ENCODE data around the gene XYLT1.
"Not testable (repeated sequence)": the region's sequence is repeated elsewhere in the genome, so short reads cannot be mapped to it uniquely, and the experiment has no call there.

XYLT1 gene

GRCh38 chr16:17340804-17341203 lies 130.0 kb downstream of the XYLT1 start:
- DNase-seq (ENCODE audit: insufficient read length, low spot score) (no peak), FAIRE-seq (no peak)

GRCh38 chr16:17339764-17340541 lies 130.8 kb downstream of the XYLT1 start:
- DNase-seq (ENCODE audit: insufficient read length, low spot score): no peak
- FAIRE-seq: no peak

GRCh38 chr16:17338244-17338643 lies 132.5 kb downstream of the XYLT1 start:
- no peak for DNase-seq (ENCODE audit: insufficient read length, low spot score)
- no peak for FAIRE-seq

GRCh38 chr16:17336530-17336900 lies 134.2 kb downstream of the XYLT1 start:
- FAIRE-seq (no peak), DNase-seq (ENCODE audit: insufficient read length, low spot score) (no peak)

- no peak for FAIRE-seq
- no peak for DNase-seq (ENCODE audit: insufficient read length, low spot score)
These were observed 134.8 kb downstream of the XYLT1 start for GRCh38 chr16:17335826-17336529.

GRCh38 chr16:17335406-17335805 lies 135.4 kb downstream of the XYLT1 start:
- DNase-seq (ENCODE audit: insufficient read length, low spot score); FAIRE-seq: not testable (repeated sequence)

GRCh38 chr16:17334096-17334495 lies 136.7 kb downstream of the XYLT1 start:
- DNase-seq (ENCODE audit: insufficient read length, low spot score): no peak
- no peak for FAIRE-seq

GRCh38 chr16:17333229-17333628 lies 137.5 kb downstream of the XYLT1 start:
- no peak for FAIRE-seq
- no peak for DNase-seq (ENCODE audit: insufficient read length, low spot score)

GRCh38 chr16:17331991-17332390 lies 138.8 kb downstream of the XYLT1 start:
- DNase-seq (ENCODE audit: insufficient read length, low spot score) (no peak), FAIRE-seq (no peak)

- DNase-seq (ENCODE audit: insufficient read length, low spot score): no peak
- FAIRE-seq: no peak
These were observed 139.6 kb downstream of the XYLT1 start for GRCh38 chr16:17331071-17331607.

- no peak for FAIRE-seq
These were observed 140.7 kb downstream of the XYLT1 start for GRCh38 chr16:17330044-17330443.

GRCh38 chr16:17329391-17329790 lies 141.4 kb downstream of the XYLT1 start:
- DNase-seq (ENCODE audit: insufficient read length, low spot score) (no peak), FAIRE-seq (no peak)

More at GRCh38 chr16:17330044-17330443, 140.7 kb downstream of the XYLT1 start:
- DNase-seq (ENCODE audit: insufficient read length, low spot score): no peak

- FAIRE-seq (no peak), DNase-seq (ENCODE audit: insufficient read length, low spot score) (no peak)
These were observed 141.8 kb downstream of the XYLT1 start for GRCh38 chr16:17328932-17329331.

GRCh38 chr16:17327664-17328335 lies 143.0 kb downstream of the XYLT1 start:
- DNase-seq (ENCODE audit: insufficient read length, low spot score) (no peak), FAIRE-seq (no peak)

GRCh38 chr16:17325476-17326143 lies 145.2 kb downstream of the XYLT1 start:
- no peak for DNase-seq (ENCODE audit: insufficient read length, low spot score)
- no peak for FAIRE-seq

- no peak for DNase-seq (ENCODE audit: insufficient read length, low spot score)
- no peak for FAIRE-seq
These were observed 146.3 kb downstream of the XYLT1 start for GRCh38 chr16:17324451-17324850.

GRCh38 chr16:17323171-17323570 lies 147.6 kb downstream of the XYLT1 start:
- no peak for FAIRE-seq
- no peak for DNase-seq (ENCODE audit: insufficient read length, low spot score)

GRCh38 chr16:17321824-17322223 lies 148.9 kb downstream of the XYLT1 start:
- DNase-seq (ENCODE audit: insufficient read length, low spot score) (no peak), FAIRE-seq (no peak)

- FAIRE-seq: no peak
These were observed 150.8 kb downstream of the XYLT1 start for GRCh38 chr16:17320009-17320408.

GRCh38 chr16:17318238-17318637 lies 152.5 kb downstream of the XYLT1 start:
- no peak for DNase-seq (ENCODE audit: insufficient read length, low spot score)
- FAIRE-seq: no peak

More at GRCh38 chr16:17320009-17320408, 150.8 kb downstream of the XYLT1 start:
- DNase-seq (ENCODE audit: insufficient read length, low spot score): no peak

- no peak for DNase-seq (ENCODE audit: insufficient read length, low spot score)
- no peak for FAIRE-seq
These were observed 154.8 kb downstream of the XYLT1 start for GRCh38 chr16:17316005-17316404.

All from GM19239 (cell line).